Activated T-helper 17 cell treated with anti-CD3 and anti-CD28 coated beads, Interleukin-2, amount 50 U/mL, for 72 hours (primary cell): Measurements from ENCODE around the gene CHM. TPM values are rescaled to one million over a fixed set of nuclear protein-coding genes. Genes with fewer than 3 reads are reported as not detected.
"Not testable (repeated sequence)": the region's sequence is repeated elsewhere in the genome, so short reads cannot be mapped to it uniquely, and the experiment has no call there.

ENCODE experiments used
- ATAC-seq: fragments of 150-1000 bp; cut with Tn5 transposase; replicated peaks from 2 replicates; pipeline ENCODE4 v1.10.0; 2021; ENCODE audit warnings: mild to moderate bottlenecking, moderate library complexity
- H3K27ac Mint-ChIP-seq: one replicate; pipeline ENCODE4 v1.8.0; 2022; ENCODE audit warnings: mixed read lengths
- H3K27me3 Mint-ChIP-seq: one replicate; pipeline ENCODE4 v1.8.0; 2022; ENCODE audit warnings: mixed read lengths
- H3K36me3 Mint-ChIP-seq: one replicate; pipeline ENCODE4 v1.8.0; 2022; ENCODE audit warnings: low read depth, mild to moderate bottlenecking, mixed read lengths
- H3K4me1 Mint-ChIP-seq: one replicate; pipeline ENCODE4 v1.8.0; 2022; ENCODE audit warnings: mixed read lengths
- H3K4me3 Mint-ChIP-seq: one replicate; pipeline ENCODE4 v1.8.0; 2022; ENCODE audit warnings: mild to moderate bottlenecking, mixed read lengths
- H3K9me3 Mint-ChIP-seq: one replicate; pipeline ENCODE4 v1.8.0; 2022; ENCODE audit warnings: mixed read lengths
- total RNA-seq, 2 donors: library from RNA; stranded (reverse); gene quantifications; one replicate each; pipeline ENCODE4 v1.2.3, GENCODE V29; 2022

CHM gene
- total RNA-seq, 2 donors from 2014 or later, result 14.8 to 20.5 TPM

DNA sequence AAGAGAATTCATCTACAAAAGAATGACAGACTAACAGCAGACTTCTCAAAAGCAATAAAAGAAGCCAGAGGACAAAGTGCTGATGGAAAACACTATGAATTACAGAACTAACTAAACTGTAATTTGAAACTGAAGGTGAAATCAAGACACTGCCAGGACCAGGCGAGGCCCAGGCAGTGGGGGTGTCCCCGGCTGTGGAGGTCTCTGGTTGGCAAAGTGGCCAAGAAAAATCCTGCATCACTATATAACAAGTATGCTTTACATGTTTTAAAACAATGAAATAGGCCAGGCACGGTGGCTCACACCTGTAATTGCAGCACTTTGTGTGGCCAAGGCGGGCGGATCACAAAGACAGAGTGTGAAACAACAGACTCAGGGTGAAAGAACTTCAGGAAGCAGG is 32.9 kb downstream of the CHM start:
- H3K27ac Mint-ChIP-seq, result no peak overlapping the region
- peaks cover 3% of the 10 kb centered on the region for H3K9me3 Mint-ChIP-seq
- H3K36me3 Mint-ChIP-seq, result peaks cover 30% of the 10 kb centered on the region
- peaks cover under 1% of the 10 kb centered on the region for H3K4me1 Mint-ChIP-seq
- no peak overlapping the region for H3K4me3 Mint-ChIP-seq
- no peaks in the 10 kb centered on the region for H3K27me3 Mint-ChIP-seq
- ATAC-seq, result no peak

GRCh38 chrX:86013792-86014191 is 33.6 kb downstream of the CHM start:
- no peaks in the 10 kb centered on the region for H3K27me3 Mint-ChIP-seq
- H3K4me3 Mint-ChIP-seq, result no peak overlapping the region
- no peak overlapping the region for H3K27ac Mint-ChIP-seq
- peaks cover 28% of the 10 kb centered on the region for H3K36me3 Mint-ChIP-seq
- no peak for ATAC-seq
- H3K4me1 Mint-ChIP-seq, result no peaks in the 10 kb centered on the region
- H3K9me3 Mint-ChIP-seq, result peaks cover 3% of the 10 kb centered on the region

DNA sequence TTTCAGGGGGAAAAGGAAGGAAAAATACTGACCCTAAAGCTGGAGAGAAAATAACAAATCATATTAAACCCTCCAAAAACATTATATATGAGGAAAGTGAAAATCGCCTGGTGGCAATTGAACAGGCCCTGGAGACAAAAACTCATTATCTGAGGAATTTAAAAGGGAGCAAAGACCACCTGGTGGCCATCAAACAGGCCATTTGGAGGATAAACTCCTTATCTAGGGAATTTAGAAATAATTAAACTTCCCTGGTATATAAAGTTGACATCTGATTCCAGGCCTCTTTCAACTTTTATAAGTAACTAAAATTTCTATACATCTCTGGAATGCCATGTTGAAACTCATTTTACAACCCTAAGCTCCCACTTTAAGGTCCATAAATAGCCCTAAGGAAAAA is 35.2 kb downstream of the CHM start:
- no peak for ATAC-seq

DNA sequence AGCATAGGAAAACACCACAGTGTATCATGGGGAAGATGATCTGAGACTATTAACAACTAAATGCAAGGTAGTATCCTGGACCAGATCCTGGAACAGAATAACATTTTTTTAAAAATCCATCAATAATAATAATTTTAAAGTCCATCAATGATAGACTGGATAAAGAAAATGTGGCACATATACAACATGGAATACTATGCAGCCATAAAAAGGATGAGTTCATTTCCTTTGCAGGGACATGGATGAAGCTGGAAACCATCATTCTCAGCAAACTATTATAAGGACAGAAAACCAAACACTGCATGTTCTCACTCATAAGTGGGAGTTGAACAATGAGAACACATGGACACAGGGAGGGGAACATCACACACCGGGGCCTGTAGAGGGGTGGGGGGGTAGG is 37.6 kb downstream of the CHM start:
- H3K27ac Mint-ChIP-seq, H3K36me3 Mint-ChIP-seq, H3K4me3 Mint-ChIP-seq, H3K9me3 Mint-ChIP-seq, H3K4me1 Mint-ChIP-seq, H3K27me3 Mint-ChIP-seq, ATAC-seq: not testable (repeated sequence)

More for the DNA sequence above, 35.2 kb downstream of the CHM start:
- H3K36me3 Mint-ChIP-seq, result peaks cover 18% of the 10 kb centered on the region
- H3K4me1 Mint-ChIP-seq, result no peaks in the 10 kb centered on the region
- no peak overlapping the region for H3K4me3 Mint-ChIP-seq
- peaks cover 3% of the 10 kb centered on the region for H3K9me3 Mint-ChIP-seq
- no peak overlapping the region for H3K27ac Mint-ChIP-seq
- no peaks in the 10 kb centered on the region for H3K27me3 Mint-ChIP-seq

- H3K4me3 Mint-ChIP-seq, H3K27ac Mint-ChIP-seq, H3K36me3 Mint-ChIP-seq, ATAC-seq, H3K27me3 Mint-ChIP-seq, H3K9me3 Mint-ChIP-seq: not testable (repeated sequence)
- peaks cover 19% of the 10 kb centered on the region for H3K4me1 Mint-ChIP-seq
Measured at GRCh38 chrX:86007891-86008290, 39.5 kb downstream of the CHM start.

DNA sequence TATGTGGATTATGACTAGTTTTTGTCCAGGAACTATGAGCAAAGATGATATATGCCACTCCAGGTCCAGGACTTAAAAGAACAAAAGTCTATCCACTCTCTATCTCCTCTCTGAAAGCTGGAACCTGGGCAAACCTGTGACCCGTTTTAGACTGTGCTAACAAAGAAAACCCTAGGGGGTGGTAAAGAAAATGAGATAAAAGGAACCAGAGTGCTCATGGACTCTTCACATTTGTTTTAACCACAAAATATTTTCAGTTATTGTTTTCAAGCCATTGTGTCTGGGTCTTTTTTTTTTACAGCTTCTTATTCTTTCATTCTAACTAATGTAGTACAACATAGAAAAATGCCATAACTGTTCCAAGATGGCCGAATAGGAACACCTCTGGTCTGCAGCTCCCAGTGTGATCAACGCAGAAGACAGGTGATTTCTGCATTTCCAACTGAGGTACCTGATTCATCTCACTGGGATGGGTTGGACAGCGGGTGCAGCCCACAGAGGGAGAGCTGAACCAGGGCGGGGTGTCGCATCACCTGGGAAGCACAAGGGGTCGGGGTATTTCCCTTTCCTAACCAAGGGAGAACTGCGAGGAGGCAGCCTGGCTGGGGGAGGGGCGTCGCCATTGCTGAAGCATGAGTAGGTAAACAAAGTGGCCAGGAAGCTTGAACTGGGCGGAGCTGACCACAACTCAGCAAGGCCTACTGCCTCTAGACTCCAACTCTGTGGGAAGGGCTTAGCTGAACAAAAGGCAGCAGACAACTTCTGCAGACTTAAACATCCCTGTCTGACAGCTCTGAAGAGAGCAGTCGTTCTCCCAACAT is 45.1 kb downstream of the CHM start:
- Mint-ChIP-seq H3K36me3 (no peaks in the 10 kb centered on the region), H3K4me3 (no peak overlapping the region), H3K27ac (no peak overlapping the region), H3K4me1 (peaks cover 19% of the 10 kb centered on the region), H3K9me3 (no peaks in the 10 kb centered on the region), H3K27me3 (no peaks in the 10 kb centered on the region)
- ATAC-seq, result no peak

DNA sequence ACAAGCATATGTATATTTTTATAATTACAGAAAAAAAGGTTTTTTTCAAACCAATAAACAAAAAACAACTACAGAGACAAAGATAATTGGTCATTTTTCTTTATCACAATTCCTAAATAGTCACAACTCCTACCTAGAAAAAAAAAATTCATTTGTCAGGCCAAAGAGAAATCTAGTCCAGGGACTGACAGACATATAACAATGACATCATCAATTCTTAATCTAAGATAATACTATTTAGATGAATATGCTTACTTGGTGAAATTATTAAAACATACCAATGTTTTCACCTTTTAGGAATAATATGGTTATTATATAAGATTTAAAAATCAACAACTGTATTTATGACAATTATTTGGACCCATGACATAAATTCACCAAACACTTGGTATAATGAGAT is 48.4 kb downstream of the CHM start:
- H3K4me3 Mint-ChIP-seq, result no peak overlapping the region
- no peaks in the 10 kb centered on the region for H3K36me3 Mint-ChIP-seq
- no peaks in the 10 kb centered on the region for H3K27me3 Mint-ChIP-seq
- no peak overlapping the region for H3K27ac Mint-ChIP-seq
- ATAC-seq, result no peak
- no peaks in the 10 kb centered on the region for H3K9me3 Mint-ChIP-seq
- peaks cover 11% of the 10 kb centered on the region for H3K4me1 Mint-ChIP-seq

GRCh38 chrX:85996555-85996954 is 50.8 kb downstream of the CHM start:
- no peak for ATAC-seq
- Mint-ChIP-seq H3K4me1 (peaks cover 20% of the 10 kb centered on the region), H3K27me3 (no peaks in the 10 kb centered on the region), H3K27ac (no peak overlapping the region), H3K4me3 (no peak overlapping the region), H3K9me3 (no peaks in the 10 kb centered on the region), H3K36me3 (no peaks in the 10 kb centered on the region)

GRCh38 chrX:85995641-85996040 is 51.7 kb downstream of the CHM start:
- no peaks in the 10 kb centered on the region for H3K9me3 Mint-ChIP-seq
- H3K27me3 Mint-ChIP-seq, result no peaks in the 10 kb centered on the region
- H3K4me1 Mint-ChIP-seq, result peaks cover 20% of the 10 kb centered on the region
- no peak for ATAC-seq
- no peak overlapping the region for H3K4me3 Mint-ChIP-seq
- H3K36me3 Mint-ChIP-seq, result no peaks in the 10 kb centered on the region
- H3K27ac Mint-ChIP-seq, result no peak overlapping the region

DNA sequence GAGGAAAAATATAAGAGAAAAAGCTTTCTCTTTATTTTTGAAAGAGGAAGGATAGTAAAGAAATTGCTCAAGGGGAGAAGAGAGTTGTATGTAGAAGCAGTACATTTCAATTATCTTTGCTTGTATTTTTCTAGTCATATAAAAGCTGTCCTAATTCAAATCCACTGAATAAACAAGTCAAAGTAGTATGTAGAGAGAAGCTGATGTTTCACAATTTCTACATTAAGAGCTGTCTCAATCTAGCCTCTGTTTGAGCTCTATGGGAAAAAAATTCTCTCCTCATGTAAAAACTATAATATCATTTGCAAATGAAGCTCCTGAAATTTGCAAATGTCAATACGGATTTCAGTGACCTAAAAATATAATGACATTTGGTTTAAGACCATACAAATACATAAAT is 52.6 kb downstream of the CHM start:
- Mint-ChIP-seq H3K4me3 (no peak overlapping the region), H3K27me3 (no peaks in the 10 kb centered on the region)
- no peak for ATAC-seq

DNA sequence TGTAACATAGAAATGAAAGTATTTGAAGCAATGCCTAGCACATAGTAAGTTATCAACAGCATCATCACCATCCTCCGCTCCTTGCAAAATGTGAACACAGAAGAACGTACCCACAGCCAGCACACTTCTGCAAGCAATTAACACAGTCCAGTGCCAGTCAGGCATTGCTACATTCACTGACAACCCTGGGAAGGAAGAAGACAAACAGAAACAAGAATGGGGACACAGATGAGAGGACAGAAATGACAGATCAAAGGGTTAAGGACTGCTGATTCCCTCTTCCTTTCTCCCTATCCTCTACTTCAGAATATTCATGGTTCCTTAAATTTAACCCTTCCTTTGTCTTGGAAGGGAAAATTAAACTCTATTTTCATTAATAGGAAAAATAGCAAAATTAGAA is 53.1 kb downstream of the CHM start:
- Mint-ChIP-seq H3K9me3 (no peaks in the 10 kb centered on the region), H3K4me1 (peaks cover 20% of the 10 kb centered on the region), H3K4me3 (no peak overlapping the region), H3K27ac (no peak overlapping the region), H3K27me3 (no peaks in the 10 kb centered on the region), H3K36me3 (no peaks in the 10 kb centered on the region)
- ATAC-seq, result no peak

More for the DNA sequence above, 52.6 kb downstream of the CHM start:
- Mint-ChIP-seq H3K27ac (no peak overlapping the region), H3K9me3 (no peaks in the 10 kb centered on the region), H3K4me1 (peaks cover 20% of the 10 kb centered on the region), H3K36me3 (no peaks in the 10 kb centered on the region)

DNA sequence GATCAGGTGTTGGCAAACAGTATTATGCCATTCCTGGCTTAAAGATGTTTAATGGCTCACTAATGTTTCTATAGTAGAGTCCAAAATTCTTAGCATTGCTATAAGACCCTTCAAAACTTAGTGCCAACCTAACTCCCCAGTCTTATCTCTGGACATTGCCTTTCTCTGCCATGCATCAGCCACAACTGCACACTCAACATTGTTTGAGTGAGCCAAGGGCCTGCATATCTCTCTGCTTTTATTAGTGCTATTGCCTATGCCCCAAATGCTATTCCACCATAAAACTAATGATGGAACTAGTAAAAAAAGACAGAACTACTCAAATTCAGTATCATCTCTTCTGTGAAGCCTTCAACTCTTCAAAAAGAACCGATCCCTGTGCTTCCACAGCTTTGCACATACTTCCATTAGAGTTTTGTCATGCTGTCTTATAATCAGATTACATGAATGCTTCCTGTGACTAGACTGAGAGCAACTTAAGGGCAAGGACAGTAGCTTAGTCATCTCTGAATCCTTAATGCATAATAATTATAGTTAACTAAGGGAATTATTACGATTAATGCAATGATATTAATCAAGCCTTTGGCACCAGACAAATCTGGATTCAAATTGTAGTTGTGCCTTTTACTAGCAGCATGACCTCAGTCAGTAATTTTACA is 53.7 kb downstream of the CHM start:
- Mint-ChIP-seq H3K27me3 (no peaks in the 10 kb centered on the region), H3K9me3 (no peaks in the 10 kb centered on the region), H3K4me1 (peaks cover 20% of the 10 kb centered on the region), H3K36me3 (no peaks in the 10 kb centered on the region), H3K27ac (no peak overlapping the region), H3K4me3 (no peak overlapping the region)
- no peak for ATAC-seq

DNA sequence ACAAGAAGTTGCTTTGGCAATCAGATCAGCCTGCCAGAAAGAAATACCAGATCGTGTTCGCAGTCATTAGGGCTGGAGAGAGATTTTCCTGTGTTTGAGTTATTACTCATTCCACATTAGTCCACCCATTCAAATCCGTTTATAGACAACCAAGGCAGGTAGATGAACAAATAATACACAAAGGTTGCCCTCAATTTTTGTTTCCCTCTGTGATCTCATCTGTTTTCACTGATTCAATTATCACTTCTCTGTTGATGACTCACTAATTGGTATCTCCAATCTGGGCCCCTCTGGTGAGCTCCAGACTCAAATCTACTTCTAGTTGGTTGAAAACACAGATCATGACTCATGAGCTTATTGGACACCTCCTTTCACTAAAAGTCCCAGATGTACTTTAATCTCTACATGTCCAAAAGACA is 54.5 kb downstream of the CHM start:
- no peaks in the 10 kb centered on the region for H3K9me3 Mint-ChIP-seq
- peaks cover 24% of the 10 kb centered on the region for H3K4me1 Mint-ChIP-seq
- H3K27me3 Mint-ChIP-seq, result no peaks in the 10 kb centered on the region
- no peaks in the 10 kb centered on the region for H3K36me3 Mint-ChIP-seq
- H3K27ac Mint-ChIP-seq, result peak overlapping the region; percentile 36
- no peak overlapping the region for H3K4me3 Mint-ChIP-seq
- ATAC-seq, result peak; percentile 79

DNA sequence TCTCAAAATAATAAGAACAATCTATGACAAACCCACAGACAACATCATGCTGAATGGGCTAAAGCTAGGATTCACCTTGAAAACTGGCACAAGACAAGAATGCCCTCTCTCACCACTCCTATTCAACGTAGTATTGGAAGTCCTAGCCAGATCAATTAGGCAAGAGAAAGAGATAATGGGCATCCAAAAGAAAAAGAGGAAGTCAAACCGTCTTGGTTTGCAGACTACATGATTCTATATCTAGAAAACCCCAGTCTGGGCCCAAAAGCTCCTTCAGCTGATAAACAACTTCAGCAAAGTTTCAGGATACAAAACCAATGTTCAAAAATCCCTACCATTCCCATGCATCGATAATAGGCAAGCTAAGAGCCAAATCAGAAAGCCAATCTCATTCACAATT is 59.0 kb downstream of the CHM start:
- Mint-ChIP-seq H3K36me3 (peaks cover 15% of the 10 kb centered on the region), H3K27me3 (no peaks in the 10 kb centered on the region), H3K27ac (no peak overlapping the region), H3K4me1 (peaks cover 14% of the 10 kb centered on the region), H3K9me3 (no peaks in the 10 kb centered on the region), H3K4me3 (no peak overlapping the region)
- ATAC-seq, result no peak

DNA sequence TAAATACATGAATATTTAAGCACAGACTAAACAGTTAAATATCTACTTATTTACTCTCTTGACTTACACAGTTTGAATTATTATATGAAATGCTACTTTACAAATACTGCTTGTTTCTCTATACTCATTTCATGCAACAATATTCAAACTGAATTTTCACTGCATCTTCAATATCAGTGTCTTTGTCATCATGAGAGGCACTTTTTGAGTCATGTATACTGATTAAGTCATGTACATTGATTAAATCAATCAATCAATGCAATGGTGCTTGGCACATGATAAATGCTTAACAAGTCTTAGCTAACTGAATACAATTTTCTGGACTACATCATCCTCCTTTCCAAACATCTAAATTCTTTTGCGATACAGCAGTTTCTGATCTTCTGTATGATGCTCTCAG is 67.1 kb downstream of the CHM start:
- Mint-ChIP-seq H3K4me1 (no peaks in the 10 kb centered on the region), H3K27ac (no peak overlapping the region)
- ATAC-seq, result peak; percentile 24

More for the DNA sequence above, 67.1 kb downstream of the CHM start:
- no peaks in the 10 kb centered on the region for H3K9me3 Mint-ChIP-seq
- H3K36me3 Mint-ChIP-seq, result peaks cover 44% of the 10 kb centered on the region
- no peak overlapping the region for H3K4me3 Mint-ChIP-seq
- no peaks in the 10 kb centered on the region for H3K27me3 Mint-ChIP-seq
